ENCODE data around the gene NXPH3. TPM values are rescaled to one million over a fixed set of nuclear protein-coding genes. Genes with fewer than 3 reads are reported as not detected.

The NXPH3 gene
- polyA plus RNA-seq, 4 donors, result 0.92 to 1.1 (median 1.0) TPM

DNA sequence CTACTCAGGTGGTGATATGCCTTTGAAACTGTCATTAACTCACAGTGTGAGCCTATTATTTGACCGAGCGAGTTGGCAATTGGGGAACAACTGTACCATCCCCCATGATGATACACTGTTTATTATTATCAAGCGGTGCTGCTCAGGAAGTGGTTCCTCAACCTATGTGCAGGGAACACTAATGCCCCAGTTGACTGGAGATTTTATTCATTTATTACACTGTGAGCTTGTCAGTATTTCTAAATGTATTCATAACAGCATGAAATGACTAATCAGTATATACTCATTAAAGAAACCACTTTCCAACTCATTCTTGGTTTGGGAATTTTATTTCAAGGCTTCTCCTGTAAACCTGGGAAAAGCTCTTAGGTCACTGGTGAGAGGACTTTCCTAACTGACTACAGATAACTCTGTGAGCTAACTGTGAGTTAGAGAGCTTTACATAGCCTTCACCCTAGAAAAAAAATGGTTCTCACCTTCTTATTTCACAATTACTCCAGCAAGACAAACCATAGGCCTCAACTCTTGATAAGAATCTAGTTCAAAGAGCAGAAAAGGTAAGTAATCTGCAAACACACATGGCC lies 42.4 kb downstream of the NXPH3 start:
- no peak for DNase-seq (ENCODE audit: low read depth in 4 of 4, low spot score in 3 of 4)

DNA sequence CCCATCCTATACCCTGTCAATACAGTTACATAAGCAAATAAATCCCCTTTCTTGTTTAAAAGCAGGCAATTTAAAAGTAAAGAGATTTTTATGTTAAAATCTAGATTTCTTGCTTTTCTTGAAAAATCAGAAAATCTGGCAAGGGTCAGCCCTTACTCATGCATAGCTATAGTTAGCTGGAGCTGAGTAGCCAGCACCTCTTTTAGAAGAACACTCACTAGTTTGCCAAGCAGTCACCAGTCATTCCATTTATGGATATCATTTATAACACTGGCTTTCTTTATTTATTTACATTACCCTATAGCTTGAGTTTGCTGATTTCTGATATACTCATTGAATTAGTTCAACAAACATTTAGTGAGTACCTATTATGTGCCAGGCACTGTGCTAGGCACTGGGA lies 45.7 kb downstream of the NXPH3 start:
- no peak for DNase-seq (ENCODE audit: low read depth in 4 of 4, low spot score in 3 of 4)

DNA sequence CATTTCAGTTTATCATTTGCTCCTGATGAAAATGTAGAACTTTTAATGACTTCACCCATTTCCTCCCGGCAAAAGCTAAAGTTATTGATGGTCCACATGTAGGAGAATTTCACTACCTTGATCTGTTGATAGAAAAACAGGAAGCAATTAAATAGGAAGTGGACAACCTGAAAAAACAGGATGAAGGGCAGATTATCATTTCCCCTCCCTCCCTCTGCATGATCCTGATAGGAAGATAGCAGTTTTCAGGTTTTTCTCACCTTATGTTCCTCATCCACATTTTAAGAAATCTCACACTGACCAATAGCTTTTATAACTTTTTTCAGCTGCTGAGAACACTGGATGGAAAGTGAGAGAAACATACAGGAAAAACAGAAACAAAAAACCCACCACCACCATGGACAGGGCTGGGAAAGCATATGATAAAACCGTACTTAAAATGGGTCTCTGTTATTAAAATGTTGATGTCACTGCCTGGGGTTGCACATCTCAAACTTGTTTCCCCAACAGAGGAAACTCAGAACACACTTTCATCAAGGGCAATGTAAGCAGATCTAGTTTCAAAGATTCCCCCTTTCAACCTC lies 46.4 kb downstream of the NXPH3 start:
- DNase-seq (ENCODE audit: low read depth in 4 of 4, low spot score in 3 of 4), result no peak

DNA sequence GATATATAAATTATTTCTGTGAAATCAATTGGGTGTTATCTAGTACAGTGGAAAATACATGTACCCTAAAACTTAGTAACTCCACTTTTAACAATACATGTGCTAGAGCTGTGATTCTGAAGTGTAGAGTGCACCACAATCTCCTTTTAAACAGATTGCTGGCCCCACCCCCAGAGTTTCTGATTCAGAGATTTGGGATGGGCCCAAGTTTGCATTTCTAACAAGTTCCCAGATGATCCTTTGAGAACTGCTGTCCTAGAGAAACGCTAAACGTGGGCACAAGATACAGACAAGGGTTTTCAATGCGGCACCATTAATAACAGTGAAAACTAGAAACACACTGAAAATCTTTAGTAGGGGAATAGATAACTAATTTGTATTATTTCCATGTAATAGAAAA lies 49.2 kb downstream of the NXPH3 start:
- DNase-seq (ENCODE audit: low read depth in 4 of 4, low spot score in 3 of 4), result no peak

DNA sequence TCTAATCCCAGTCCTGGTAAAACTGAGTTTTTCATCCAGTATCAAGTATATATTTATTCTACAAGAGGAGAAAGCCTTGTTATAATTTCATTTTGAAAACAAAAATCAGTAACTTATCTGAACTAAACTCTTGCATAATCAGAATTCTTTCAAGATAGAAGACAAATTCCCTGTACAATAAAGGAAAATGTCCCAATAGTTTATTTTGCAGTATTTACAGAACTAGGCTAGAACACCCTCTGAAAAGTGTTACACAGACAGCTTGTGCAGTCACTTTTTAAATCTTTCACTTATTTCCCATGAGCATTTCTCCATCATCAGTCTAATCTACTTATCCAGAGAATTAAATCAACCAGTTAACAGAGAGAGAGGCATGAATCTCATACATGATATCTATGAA lies 53.8 kb downstream of the NXPH3 start:
- DNase-seq (ENCODE audit: low read depth in 4 of 4, low spot score in 3 of 4), result no peak

DNA sequence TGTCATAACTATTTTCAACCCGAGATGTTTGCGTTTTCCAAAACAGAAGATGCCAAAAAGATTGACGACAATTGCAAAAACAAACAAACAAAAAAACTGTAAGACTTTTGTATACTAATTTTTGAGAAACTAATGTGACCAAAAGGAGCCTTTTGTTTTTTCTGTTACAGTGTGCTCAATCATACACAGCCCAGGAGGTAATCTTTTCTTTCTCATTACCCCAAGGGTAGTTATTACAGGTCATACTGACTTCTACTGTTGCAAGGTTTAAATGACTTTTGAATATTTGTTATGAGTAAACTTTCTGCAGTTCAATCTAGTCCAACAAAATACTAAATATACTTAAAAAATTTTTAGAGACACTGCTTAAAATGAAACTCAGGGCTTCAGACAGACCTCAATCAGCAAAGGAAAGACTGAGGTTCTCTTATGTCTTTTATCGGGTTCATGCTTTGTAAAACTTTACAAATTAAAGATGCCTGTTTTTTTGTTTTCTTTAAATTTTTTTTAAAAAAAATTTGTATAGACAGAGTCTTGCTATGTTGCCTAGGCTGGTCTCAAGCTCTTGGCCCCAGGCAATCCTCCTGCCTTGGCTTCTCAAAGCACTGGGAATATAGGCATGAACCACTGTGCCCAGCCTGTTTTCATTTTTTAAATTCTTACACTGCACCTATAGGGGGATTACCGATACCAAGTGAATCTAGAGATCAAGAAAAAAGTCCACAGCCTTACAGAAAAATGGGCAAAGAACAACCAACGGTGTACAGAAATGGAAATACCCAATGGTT lies 54.6 kb downstream of the NXPH3 start:
- DNase-seq (ENCODE audit: low read depth in 4 of 4, low spot score in 3 of 4), result no peak

DNA sequence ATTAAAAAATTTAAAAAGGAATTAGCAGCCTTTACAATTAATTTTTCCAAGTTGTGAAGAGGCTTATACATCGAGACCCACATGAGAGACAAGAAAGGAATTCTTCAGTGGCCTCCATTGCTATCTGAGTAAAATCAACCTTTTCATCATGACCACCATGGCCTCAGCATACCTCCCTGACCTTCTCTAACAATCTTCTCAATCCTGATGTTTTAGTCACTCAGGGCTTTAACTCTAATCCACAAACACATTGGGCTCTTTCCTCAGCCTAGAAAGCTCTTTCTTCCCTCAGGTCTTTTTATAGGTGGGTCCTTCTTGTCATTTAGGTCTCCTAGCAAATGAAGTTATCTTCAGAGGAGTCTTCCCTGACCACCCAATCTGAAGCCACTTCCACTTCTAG lies 55.8 kb downstream of the NXPH3 start:
- no peak for DNase-seq (ENCODE audit: low read depth in 4 of 4, low spot score in 3 of 4)

Other genes with a start within 250 kb of the NXPH3 start
- 10 to 100 TPM; 28.2 to 31.6 (median 31.0) TPM for gene ZNF652, start 213.6 kb upstream of the NXPH3 start, polyA plus RNA-seq (ENCODE audit: insufficient read length in 4 of 4)
- 100 to 1,000 TPM; 151 to 235 (median 221) TPM for gene PHB1, start 161.0 kb upstream of the NXPH3 start, polyA plus RNA-seq (ENCODE audit: insufficient read length in 4 of 4)
- 10 to 100 TPM in 1 of 4 donors, 1 to 10 TPM in 3; 6.0 to 42.0 (median 6.9) TPM for gene NGFR, start 80.6 kb upstream of the NXPH3 start, polyA plus RNA-seq (ENCODE audit: insufficient read length in 4 of 4)
- 10 to 100 TPM; 66.1 to 69.3 (median 66.5) TPM for gene SPOP, start 102.2 kb downstream of the NXPH3 start, polyA plus RNA-seq (ENCODE audit: insufficient read length in 4 of 4)
- gene SLC35B1, start 132.1 kb downstream of the NXPH3 start, polyA plus RNA-seq (ENCODE audit: insufficient read length in 4 of 4), result 10 to 100 TPM; 62.5 to 83.9 (median 79.9) TPM
- 10 to 100 TPM; 15.2 to 20.7 (median 17.2) TPM for gene FAM117A, start 188.3 kb downstream of the NXPH3 start, polyA plus RNA-seq (ENCODE audit: insufficient read length in 4 of 4)
- 10 to 100 TPM; 39.3 to 57.1 (median 52.6) TPM for gene KAT7, start 212.8 kb downstream of the NXPH3 start, polyA plus RNA-seq (ENCODE audit: insufficient read length in 4 of 4)

Measured in left renal pelvis (tissue), 4 donors.